HuH-7 (cell line): ENCODE measurements around the gene DRD5.

Experiments
- DNase-seq: peaks from one replicate; pipeline ENCODE4 v3.0.0; 2011; ENCODE audit warnings: low spot score

The DRD5 gene

GRCh38 chr4:9816285-9816684 is 34.9 kb downstream of the DRD5 start:
- DNase-seq: no peak

DNA sequence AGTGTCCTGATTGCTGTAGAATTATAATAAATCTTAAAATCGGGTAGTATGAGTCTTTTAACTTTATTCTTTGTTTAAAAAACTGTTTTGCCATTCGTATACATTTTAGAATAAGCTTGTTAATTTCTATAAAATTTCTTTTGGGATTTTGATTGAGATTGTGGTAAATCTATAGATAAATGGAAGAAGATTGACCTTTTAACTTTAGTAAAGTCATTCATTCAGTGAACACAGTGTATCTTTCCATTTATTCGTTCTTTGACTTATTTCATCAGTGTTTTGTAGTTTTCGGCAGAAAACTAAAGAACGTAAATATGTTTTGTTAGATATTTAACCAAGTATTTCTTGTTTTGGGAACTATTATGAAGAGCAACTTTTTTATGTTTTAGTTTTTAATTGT is 38.9 kb downstream of the DRD5 start:
- no peak for DNase-seq

DNA sequence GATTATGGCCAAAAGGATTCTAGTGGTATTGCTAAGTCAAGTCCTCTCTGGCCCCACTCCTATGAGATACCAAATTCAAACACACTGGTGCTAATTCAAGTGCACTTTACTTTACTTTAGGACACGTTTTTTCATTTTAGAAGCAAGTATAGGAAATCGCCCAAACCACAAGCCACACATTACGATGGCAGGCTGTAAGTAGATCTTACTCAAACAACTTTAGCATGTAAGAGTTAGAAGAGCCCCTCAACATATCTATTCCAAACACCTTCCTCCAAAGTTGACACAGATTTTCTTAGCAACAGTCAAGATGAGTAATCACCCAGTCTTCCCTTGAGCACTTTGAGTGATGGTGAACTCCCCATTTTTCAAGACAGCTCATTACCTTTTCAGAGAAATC is 43.6 kb downstream of the DRD5 start:
- DNase-seq: no peak

GRCh38 chr4:9826551-9826950 is 45.1 kb downstream of the DRD5 start:
- DNase-seq: no peak

GRCh38 chr4:9832640-9833039 is 51.2 kb downstream of the DRD5 start:
- no peak for DNase-seq

DNA sequence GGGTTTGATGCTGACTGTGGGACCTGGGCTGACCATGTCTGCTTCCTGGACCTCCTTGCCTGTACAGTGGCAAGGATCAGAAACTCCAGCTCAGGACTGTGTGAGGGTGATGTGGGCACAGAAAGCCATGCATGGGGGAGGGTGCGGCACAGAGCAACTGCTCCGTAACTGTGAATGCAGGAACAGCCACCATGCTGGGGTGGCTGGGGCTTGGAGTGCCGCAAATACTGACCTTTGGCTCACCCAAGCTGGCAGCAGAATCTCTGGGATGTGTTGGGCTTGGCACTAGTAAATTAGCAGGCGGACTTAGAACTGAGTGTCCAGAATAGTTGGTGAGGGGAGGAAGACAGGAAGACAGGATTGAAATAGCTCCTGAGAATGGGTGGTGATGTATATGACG is 52.0 kb downstream of the DRD5 start:
- DNase-seq: no peak
